Karpas-422 (cell line): ENCODE results near the gene ACOT12. TPM values are rescaled to one million over a fixed set of nuclear protein-coding genes. Genes with fewer than 3 reads are reported as not detected.

Experiments
- total RNA-seq: library from RNA; depleted of rRNA; stranded (reverse); fragments of >200 nt; shearing (Covaris generic); gene quantifications from 2 replicates; pipeline ENCODE4 v1.2.3, GENCODE V29; 2014; ENCODE audit warnings: low replicate concordance; rRNA removed

The ACOT12 gene
- total RNA-seq, 1 experiment from 2014 or later = 0.26 TPM

Other genes with a start within 250 kb of the ACOT12 start
- not detected in 2 replicates for gene CKMT2, start 160.8 kb downstream of the ACOT12 start, total RNA-seq
- gene ZCCHC9, start 92.5 kb downstream of the ACOT12 start, total RNA-seq = 41.6 and 48.0 TPM in 2 replicates